H9 (cell line): Measurements from ENCODE around the gene PUM1. TPM values are rescaled to one million over a fixed set of nuclear protein-coding genes. Genes with fewer than 3 reads are reported as not detected.

Source experiments
- DNase-seq: peaks from one replicate; pipeline ENCODE4 v3.0.0-alpha.2; 2017
- H2AFZ ChIP-seq: one replicate; pipeline ENCODE4 v1.6.1; 2013; ENCODE audit warnings: mild to moderate bottlenecking, low read length, control low read depth, moderate library complexity
- H2AK5ac ChIP-seq: 2 replicates; pipeline ENCODE4 v1.6.1; 2013; ENCODE audit warnings: low read length, control low read depth, mixed read lengths; ENCODE audit not compliant: insufficient read length
- H2BK120ac ChIP-seq: one replicate; pipeline ENCODE4 v1.6.1; 2013; ENCODE audit warnings: low read depth, mild to moderate bottlenecking, low read length, control low read depth, inconsistent platforms; ENCODE audit not compliant: poor library complexity, severe bottlenecking
- H2BK12ac ChIP-seq: 2 replicates; pipeline ENCODE4 v1.6.1; 2013; ENCODE audit warnings: low read length, control low read depth, mixed read lengths, low read depth; ENCODE audit not compliant: insufficient read length
- H2BK15ac ChIP-seq: 2 replicates; pipeline ENCODE4 v1.6.1; 2013; ENCODE audit warnings: low read depth, low read length, control low read depth
- H2BK20ac ChIP-seq: one replicate; pipeline ENCODE4 v1.6.1; 2013; ENCODE audit warnings: low read depth, mild to moderate bottlenecking, low read length, control low read depth, inconsistent platforms; ENCODE audit not compliant: poor library complexity, severe bottlenecking
- H2BK5ac ChIP-seq: 2 replicates; pipeline ENCODE4 v1.6.1; 2013; ENCODE audit warnings: low read length, control low read depth, mixed read lengths; ENCODE audit not compliant: insufficient read length
- H3K14ac ChIP-seq: 2 replicates; pipeline ENCODE4 v1.6.1; 2013; ENCODE audit warnings: low read length, control low read depth; ENCODE audit not compliant: insufficient read depth
- H3K18ac ChIP-seq: 2 replicates; pipeline ENCODE4 v1.6.1; 2013; ENCODE audit warnings: low read depth, mild to moderate bottlenecking, mixed read lengths, low read length, control low read depth; ENCODE audit not compliant: insufficient read length
- H3K23ac ChIP-seq: 2 replicates; pipeline ENCODE4 v1.6.1; 2013; ENCODE audit warnings: low read length, control low read depth, mixed read lengths, low read depth; ENCODE audit not compliant: insufficient read length
- H3K23me2 ChIP-seq: 2 replicates; pipeline ENCODE4 v1.6.1; 2013; ENCODE audit warnings: low read depth, mild to moderate bottlenecking, mixed read lengths, low read length, control low read depth; ENCODE audit not compliant: insufficient read length, poor library complexity, severe bottlenecking
- H3K27ac ChIP-seq: 2 replicates; pipeline ENCODE4 v1.5.1; 2013; ENCODE audit warnings: low read length, control low read depth, mixed read lengths, low read depth; ENCODE audit not compliant: insufficient read length
- H3K27me3 ChIP-seq: 2 replicates; pipeline ENCODE4 v1.6.1; 2013; ENCODE audit warnings: low read length, control low read depth, inconsistent platforms; ENCODE audit not compliant: insufficient read depth
- H3K4ac ChIP-seq: 2 replicates; pipeline ENCODE4 v1.6.1; 2013; ENCODE audit warnings: low read depth, mild to moderate bottlenecking, control low read depth, inconsistent platforms, low read length, moderate library complexity
- H3K4me1 ChIP-seq: 2 replicates; pipeline ENCODE4 v1.6.1; 2013; ENCODE audit warnings: low read length, control low read depth, inconsistent platforms; ENCODE audit not compliant: insufficient read depth
- H3K4me2 ChIP-seq: 2 replicates; pipeline ENCODE4 v1.6.1; 2013; ENCODE audit warnings: low read length, control low read depth, mixed read lengths; ENCODE audit not compliant: insufficient read length, insufficient read depth
- H3K56ac ChIP-seq: 2 replicates; pipeline ENCODE4 v1.6.1; 2013; ENCODE audit warnings: low read depth, mild to moderate bottlenecking, mixed read lengths, low read length, control low read depth; ENCODE audit not compliant: insufficient read length
- H3K79me1 ChIP-seq: 2 replicates; pipeline ENCODE4 v1.6.1; 2013; ENCODE audit warnings: low read depth, mild to moderate bottlenecking, moderate library complexity, low read length, control low read depth, inconsistent platforms; ENCODE audit not compliant: insufficient read depth, poor library complexity, severe bottlenecking
- H3K79me2 ChIP-seq: 2 replicates; pipeline ENCODE4 v1.6.1; 2013; ENCODE audit warnings: low read length, control low read depth, inconsistent platforms; ENCODE audit not compliant: insufficient read depth
- H3K9ac ChIP-seq: 2 replicates; pipeline ENCODE4 v1.6.1; 2013; ENCODE audit warnings: low read length, control low read depth, mixed read lengths; ENCODE audit not compliant: insufficient read length; ENCODE audit errors: extremely low read depth
- H3K9me3 ChIP-seq: one replicate; pipeline ENCODE4 v1.6.1; 2013; ENCODE audit warnings: low read depth, low read length, inconsistent platforms; ENCODE audit not compliant: control insufficient read depth
- H3T11ph ChIP-seq: one replicate; pipeline ENCODE4 v1.6.1; 2013; ENCODE audit warnings: mild to moderate bottlenecking, low read length, control low read depth, inconsistent platforms
- H4K20me1 ChIP-seq: one replicate; pipeline ENCODE4 v1.6.1; 2013; ENCODE audit not compliant: control insufficient read depth, insufficient read length, insufficient read depth
- H4K5ac ChIP-seq: 2 replicates; pipeline ENCODE4 v1.6.1; 2013; ENCODE audit warnings: low read depth, mild to moderate bottlenecking, mixed read lengths, low read length, control low read depth; ENCODE audit not compliant: insufficient read length
- H4K8ac ChIP-seq: replicated peaks from 2 replicates; pipeline ENCODE4 v1.6.1; 2013; ENCODE audit warnings: low read length, control low read depth, mixed read lengths, low read depth; ENCODE audit not compliant: insufficient read length
- H4K91ac ChIP-seq: 2 replicates; pipeline ENCODE4 v1.6.1; 2013; ENCODE audit warnings: low read depth, mild to moderate bottlenecking, moderate library complexity, mixed read lengths, low read length, control low read depth; ENCODE audit not compliant: insufficient read length
- H3K27ac Mint-ChIP-seq, 3 experiments: 2 replicates in 2 of 3; 3 replicates in 1 of 3; pipeline ENCODE4 v1.8.0; 2020 to 2021; ENCODE audit warnings: mixed read lengths in 3 of 3, mild to moderate bottlenecking in 1 of 3, moderate library complexity in 1 of 3
- H3K27me3 Mint-ChIP-seq: 2 replicates; pipeline ENCODE4 v1.8.0; 2021; ENCODE audit warnings: low read depth, mild to moderate bottlenecking, moderate library complexity, mixed read lengths
- H3K36me3 Mint-ChIP-seq, 3 experiments: 2 replicates in 2 of 3; 3 replicates in 1 of 3; pipeline ENCODE4 v1.8.0; 2020 to 2021; ENCODE audit warnings: low read depth in 3 of 3, mixed read lengths in 3 of 3; ENCODE audit not compliant: insufficient read depth in 1 of 3
- H3K4me1 Mint-ChIP-seq, 2 experiments: 2 replicates each; pipeline ENCODE4 v1.8.0; 2020; ENCODE audit warnings: mixed read lengths in 2 of 2
- H3K4me3 Mint-ChIP-seq, 2 experiments: 2 replicates in 1 of 2; 3 replicates in 1 of 2; pipeline ENCODE4 v1.8.0; 2020 to 2021; ENCODE audit warnings: mild to moderate bottlenecking in 2 of 2, mixed read lengths in 2 of 2, moderate library complexity in 1 of 2
- H3K9me3 Mint-ChIP-seq, 2 experiments: 2 replicates in 1 of 2; 3 replicates in 1 of 2; pipeline ENCODE4 v1.8.0; 2020; ENCODE audit warnings: mild to moderate bottlenecking in 2 of 2, mixed read lengths in 2 of 2, moderate library complexity in 1 of 2
- WGBS: extraction: QIAGEN DNeasy Blood & Tissue Kit; methylation state at CpG from one replicate; pipeline ENCODE4 v1.1.7; 2013; ENCODE audit warnings: missing lambda C conversion rate, low lambda C conversion rate, mixed read lengths; ENCODE audit not compliant: insufficient read length; ENCODE audit errors: extremely low coverage; 5-methylcytosine and 5-hydroxymethylcytosine counted together
- total RNA-seq: library from RNA; stranded (reverse); gene quantifications from 2 replicates; pipeline ENCODE4 v1.2.1, GENCODE V29; 2021
- TF ChIP-seq, protein P1 (sequence below): fragments of 200-600 bp; sonication (generic); conservative IDR thresholded peaks from 3 replicates; pipeline ENCODE4 v1.8.0; 2021; ENCODE audit warnings: antibody characterized with exemption, mild to moderate bottlenecking

Gene PUM1
- total RNA-seq, 1 experiment from 2014 or later = 164 TPM

DNA sequence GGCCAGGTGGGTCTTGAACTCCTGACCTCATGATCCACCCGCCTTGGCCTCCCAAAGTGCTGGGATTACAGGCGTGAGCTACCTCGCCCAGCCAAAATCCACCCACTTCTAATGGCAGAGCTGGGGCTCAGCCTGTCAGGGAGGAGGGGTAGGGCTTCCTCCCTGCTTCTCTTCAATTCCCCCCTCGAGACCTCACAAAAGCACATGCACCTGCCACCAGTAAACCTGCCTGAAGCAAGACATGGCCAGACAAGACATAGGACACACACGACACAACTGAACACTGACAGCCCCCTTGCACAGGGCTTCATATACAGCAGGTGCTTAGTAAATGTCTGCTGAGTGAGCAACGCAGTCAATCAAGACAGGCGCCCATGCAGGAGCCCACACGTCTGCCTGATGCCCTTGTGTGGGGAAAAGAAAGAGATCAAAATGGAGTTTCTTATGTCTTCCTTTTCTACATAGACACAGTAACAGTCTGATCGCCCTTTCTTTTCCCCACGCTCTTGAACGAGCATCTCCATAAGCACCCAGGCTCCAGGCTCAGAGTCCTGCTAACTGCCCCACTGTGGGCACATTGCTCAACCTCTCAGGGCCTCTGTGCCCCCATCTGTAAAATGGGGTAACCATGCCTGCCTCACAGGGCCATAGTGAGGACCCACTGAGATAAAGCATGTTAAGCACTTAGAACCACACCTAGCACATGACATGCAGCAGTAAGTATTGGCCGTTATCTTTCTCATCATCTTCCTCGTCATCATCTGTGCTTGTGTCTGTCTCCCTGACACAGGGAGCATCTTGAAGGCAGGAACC, 165.7 kb downstream of the PUM1 start:
- Histone ChIP-seq H3K23ac (no peak overlapping the region), H3K27me3 (no peaks in the 10 kb centered on the region), H2BK12ac (no peak overlapping the region), H2AFZ (no peak overlapping the region), H3K18ac (no peak overlapping the region), H4K91ac (no peak overlapping the region), H3K9ac (no peak overlapping the region), H4K5ac (no peak overlapping the region), H3K4me1 (no peaks in the 10 kb centered on the region; the same call in 1 of the 2 replicates), H4K20me1 (no peaks in the 10 kb centered on the region), H3K14ac (no peak overlapping the region), H2AK5ac (no peak overlapping the region), H2BK120ac (no peak overlapping the region), H3K79me1 (no peaks in the 10 kb centered on the region), H3K27ac (no peak overlapping the region), H2BK20ac (no peak overlapping the region), H3K4me2 (no peak overlapping the region), H3K9me3 (no peaks in the 10 kb centered on the region), H4K8ac (no peak overlapping the region), H3K79me2 (no peaks in the 10 kb centered on the region), H2BK5ac (no peak overlapping the region), H2BK15ac (no peak overlapping the region), H3T11ph (no peak overlapping the region), H3K23me2 (no peaks in the 10 kb centered on the region), H3K4ac (no peak overlapping the region), H3K56ac (no peak overlapping the region)
- Mint-ChIP-seq H3K27me3 (peaks cover 2% of the 10 kb centered on the region), H3K4me1 (peaks cover 27 to 44% of the 10 kb centered on the region in 2 experiments), H3K27ac (no peak overlapping the region; a peak in 1 of 7 replicates), H3K36me3 (no peaks in the 10 kb centered on the region; a peak in 1 of 7 replicates), H3K4me3 (no peak overlapping the region), H3K9me3 (no peaks in the 10 kb centered on the region)
- WGBS = no CpG with 5 or more reads among the region's 13 CpGs
- TF ChIP-seq, protein P1, sequence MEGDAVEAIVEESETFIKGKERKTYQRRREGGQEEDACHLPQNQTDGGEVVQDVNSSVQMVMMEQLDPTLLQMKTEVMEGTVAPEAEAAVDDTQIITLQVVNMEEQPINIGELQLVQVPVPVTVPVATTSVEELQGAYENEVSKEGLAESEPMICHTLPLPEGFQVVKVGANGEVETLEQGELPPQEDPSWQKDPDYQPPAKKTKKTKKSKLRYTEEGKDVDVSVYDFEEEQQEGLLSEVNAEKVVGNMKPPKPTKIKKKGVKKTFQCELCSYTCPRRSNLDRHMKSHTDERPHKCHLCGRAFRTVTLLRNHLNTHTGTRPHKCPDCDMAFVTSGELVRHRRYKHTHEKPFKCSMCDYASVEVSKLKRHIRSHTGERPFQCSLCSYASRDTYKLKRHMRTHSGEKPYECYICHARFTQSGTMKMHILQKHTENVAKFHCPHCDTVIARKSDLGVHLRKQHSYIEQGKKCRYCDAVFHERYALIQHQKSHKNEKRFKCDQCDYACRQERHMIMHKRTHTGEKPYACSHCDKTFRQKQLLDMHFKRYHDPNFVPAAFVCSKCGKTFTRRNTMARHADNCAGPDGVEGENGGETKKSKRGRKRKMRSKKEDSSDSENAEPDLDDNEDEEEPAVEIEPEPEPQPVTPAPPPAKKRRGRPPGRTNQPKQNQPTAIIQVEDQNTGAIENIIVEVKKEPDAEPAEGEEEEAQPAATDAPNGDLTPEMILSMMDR = no peak
- no peak for DNase-seq
